HS-5 (cell line): ENCODE measurements around the gene COMMD1.
"Not testable (repeated sequence)": the region's sequence is repeated elsewhere in the genome, so short reads cannot be mapped to it uniquely, and the experiment has no call there.

Experiments
- DNase-seq: peaks from one replicate; pipeline ENCODE4 v3.0.0-alpha.2; 2012; ENCODE audit warnings: low read depth

COMMD1 gene

DNA sequence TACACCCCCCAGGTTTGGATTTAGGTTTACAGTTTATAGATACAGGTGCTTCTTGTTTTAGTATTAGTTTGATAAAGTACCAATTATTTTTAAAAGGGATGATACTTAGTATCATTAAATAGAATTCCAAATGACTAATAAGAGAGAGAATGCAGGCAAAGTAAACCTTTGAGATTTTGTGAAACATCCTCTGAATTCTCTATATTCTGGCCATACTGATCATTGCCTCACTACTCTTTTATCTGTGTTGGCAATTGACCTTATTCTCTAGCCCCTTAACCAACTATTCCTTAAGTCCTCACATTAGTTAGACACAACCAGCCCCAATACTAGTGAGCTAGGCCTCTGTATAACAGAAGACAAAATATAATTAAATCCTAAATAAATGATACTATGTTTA lies 125.4 kb downstream of the COMMD1 start:
- DNase-seq, result no peak

- DNase-seq, result no peak
Measured at GRCh38 chr2:62032096-62032495, 126.6 kb downstream of the COMMD1 start.

- DNase-seq, result no peak
Measured at GRCh38 chr2:62034715-62035114, 129.2 kb downstream of the COMMD1 start.

- DNase-seq, result no peak
Measured at GRCh38 chr2:62036229-62036628, 130.8 kb downstream of the COMMD1 start.

- no peak for DNase-seq
Measured at GRCh38 chr2:62036761-62037250, 131.3 kb downstream of the COMMD1 start.

- peak; percentile 8 for DNase-seq
Measured at GRCh38 chr2:62038975-62039771, 133.7 kb downstream of the COMMD1 start.

GRCh38 chr2:62040926-62041325 lies 135.5 kb downstream of the COMMD1 start:
- DNase-seq, result no peak

GRCh38 chr2:62041701-62042385 lies 136.4 kb downstream of the COMMD1 start:
- DNase-seq, result not testable (repeated sequence)

DNA sequence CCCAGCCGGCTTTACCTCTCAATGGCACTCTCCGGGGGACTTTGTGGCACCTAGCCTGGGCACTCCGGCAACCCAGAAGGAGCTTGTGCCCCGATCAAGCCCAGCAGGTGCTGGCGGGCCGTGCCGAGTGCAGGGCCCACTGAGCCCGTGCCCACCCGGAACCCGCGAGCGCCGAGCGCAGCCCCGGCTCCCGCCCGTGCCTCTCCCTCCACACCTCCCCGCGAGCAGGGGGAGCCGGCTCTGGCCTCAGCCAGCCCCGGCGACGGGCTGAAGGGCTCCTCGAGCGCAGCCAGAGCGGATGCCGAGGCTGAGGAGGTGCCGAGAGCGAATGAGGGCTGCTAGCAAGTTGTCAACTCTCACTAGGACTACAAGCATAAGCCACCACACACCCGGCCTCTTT lies 136.9 kb downstream of the COMMD1 start:
- no peak for DNase-seq

- DNase-seq, result no peak
Measured at GRCh38 chr2:62042944-62043343, 137.5 kb downstream of the COMMD1 start.

DNA sequence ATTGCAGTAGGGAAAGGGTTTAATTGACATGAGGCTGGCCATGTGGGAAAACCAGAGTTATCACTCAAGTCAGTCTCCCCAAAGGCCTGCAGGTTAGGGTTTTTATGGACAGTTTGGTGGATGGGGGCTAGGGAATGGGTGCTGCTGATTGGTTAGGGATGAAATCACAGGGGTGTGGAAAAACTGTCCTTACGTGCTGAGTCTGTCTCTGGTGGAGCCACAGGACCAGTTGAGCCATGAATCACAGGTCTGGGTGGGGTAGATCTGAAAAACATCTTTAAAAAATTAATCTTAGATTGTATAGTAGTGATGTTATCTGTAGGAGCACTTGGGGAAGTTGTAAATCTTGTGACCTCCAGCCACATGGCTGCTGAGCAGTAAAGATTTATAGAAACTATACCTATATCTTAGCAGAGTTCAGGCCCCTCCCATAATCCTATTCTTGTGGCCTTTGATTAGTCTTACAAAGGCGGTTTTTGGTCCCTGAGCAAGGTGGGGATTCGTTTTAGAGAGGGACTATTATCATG lies 139.6 kb downstream of the COMMD1 start:
- DNase-seq, result no peak

DNA sequence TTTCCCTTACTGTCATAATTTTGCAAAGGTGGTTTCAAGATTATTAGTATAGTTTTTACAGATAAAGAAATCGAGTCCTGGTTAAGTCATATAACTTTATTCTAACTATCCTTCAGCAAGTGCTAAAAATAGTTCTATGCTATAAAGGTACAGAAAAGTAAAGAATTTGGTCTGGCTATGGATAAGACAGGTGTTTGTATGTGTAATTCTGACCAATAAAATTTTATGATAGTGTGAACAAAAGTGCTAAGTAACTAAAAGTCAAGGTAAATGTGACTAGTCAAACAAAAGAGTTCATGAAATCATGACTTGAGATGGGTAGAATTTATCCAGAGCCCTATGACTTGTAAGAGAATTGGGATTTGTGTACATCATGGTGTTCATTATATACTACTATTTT lies 140.7 kb downstream of the COMMD1 start:
- no peak for DNase-seq

GRCh38 chr2:62050456-62051045 lies 145.1 kb downstream of the COMMD1 start:
- no peak for DNase-seq

DNA sequence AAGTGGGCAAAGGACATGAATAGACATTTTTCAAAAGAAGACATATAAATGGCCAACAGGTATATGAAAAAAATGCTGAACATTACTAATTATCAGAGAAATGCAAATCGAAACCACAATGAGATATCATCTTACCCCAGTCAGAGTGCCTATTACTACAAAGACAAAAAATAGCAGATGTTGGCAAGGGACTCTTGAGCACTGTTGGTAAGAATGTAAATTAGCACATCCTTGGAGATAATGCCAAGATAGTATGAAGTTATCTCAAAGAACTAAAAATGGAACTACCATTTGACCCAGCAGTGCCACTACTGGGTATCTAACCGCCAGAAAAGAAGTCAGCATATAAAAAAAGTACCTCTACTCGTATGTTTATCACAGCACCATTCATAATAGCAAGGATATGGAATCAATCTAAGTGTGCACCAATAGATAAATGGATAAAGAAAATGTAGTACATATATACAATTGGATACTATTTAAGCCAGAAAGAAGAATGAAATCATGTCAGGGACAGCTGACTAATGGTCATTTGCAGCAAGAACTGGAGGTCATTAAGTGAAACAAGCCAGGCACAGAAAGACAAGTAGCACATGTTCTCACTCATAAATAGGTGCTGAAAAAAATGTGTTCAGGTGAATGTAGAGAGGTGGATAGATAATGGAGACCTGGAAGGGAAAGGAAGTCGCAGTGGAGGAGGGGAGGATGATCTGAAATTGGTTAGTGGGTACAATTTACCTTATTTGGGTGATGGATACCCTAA lies 148.7 kb downstream of the COMMD1 start:
- no peak for DNase-seq

GRCh38 chr2:62054916-62055450 lies 149.5 kb downstream of the COMMD1 start:
- DNase-seq, result no peak

DNA sequence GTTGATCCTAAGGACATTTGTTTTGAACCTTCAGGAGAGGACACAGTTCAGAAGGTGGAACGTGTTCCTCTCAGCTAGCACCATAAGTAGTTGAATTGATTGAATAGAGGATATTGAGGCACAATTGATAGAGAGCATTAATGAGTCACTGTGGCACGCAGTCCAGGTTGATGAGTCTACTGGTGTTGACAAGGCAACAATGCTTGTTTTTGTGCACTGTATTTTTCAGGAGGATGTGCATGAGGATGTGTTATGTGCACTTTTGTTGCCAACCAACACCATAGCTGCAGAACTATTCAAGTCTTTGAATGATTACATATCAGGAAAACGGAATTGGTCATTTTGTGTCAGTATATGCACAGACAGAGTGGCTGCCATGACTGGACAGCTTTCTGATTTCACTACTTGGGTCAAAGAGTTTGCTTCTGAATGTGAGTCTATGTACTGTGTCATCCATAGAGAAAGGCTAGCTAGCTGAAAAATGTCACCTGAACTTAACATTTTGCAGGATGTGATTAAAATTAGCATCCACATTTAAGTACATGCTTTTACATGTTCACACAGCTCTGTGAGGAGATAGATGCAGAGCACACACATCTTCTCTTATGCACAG lies 150.4 kb downstream of the COMMD1 start:
- DNase-seq, result no peak

GRCh38 chr2:62056341-62056740 lies 150.9 kb downstream of the COMMD1 start:
- no peak for DNase-seq

DNA sequence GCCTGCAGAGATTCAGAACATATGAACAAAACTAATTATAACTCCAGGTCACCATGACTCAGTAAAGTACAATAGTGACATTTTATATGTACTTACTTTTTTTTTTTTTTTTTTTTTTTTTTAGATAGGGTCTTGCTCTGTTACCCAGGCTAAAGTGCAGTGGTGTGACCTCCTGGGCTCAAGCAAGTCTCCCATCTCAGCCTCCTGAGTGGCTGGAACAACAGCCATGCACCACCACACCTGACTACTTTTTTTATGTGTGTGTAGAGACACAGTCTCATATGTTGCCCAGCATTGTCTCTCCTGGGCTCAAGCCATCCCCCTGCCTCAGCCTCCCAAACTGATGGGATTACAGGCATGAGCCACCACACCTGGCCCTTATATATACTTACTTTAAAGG lies 159.8 kb downstream of the COMMD1 start:
- DNase-seq, result no peak

- DNase-seq, result no peak
Measured at GRCh38 chr2:62071126-62071598, 165.7 kb downstream of the COMMD1 start.

GRCh38 chr2:62071760-62072680 lies 166.5 kb downstream of the COMMD1 start:
- no peak for DNase-seq
